Measurements from ENCODE around the gene USP13.

Gene USP13

GRCh38 chr3:179828738-179829137, 175.9 kb downstream of the USP13 start:
- TF ChIP-seq, protein P1, sequence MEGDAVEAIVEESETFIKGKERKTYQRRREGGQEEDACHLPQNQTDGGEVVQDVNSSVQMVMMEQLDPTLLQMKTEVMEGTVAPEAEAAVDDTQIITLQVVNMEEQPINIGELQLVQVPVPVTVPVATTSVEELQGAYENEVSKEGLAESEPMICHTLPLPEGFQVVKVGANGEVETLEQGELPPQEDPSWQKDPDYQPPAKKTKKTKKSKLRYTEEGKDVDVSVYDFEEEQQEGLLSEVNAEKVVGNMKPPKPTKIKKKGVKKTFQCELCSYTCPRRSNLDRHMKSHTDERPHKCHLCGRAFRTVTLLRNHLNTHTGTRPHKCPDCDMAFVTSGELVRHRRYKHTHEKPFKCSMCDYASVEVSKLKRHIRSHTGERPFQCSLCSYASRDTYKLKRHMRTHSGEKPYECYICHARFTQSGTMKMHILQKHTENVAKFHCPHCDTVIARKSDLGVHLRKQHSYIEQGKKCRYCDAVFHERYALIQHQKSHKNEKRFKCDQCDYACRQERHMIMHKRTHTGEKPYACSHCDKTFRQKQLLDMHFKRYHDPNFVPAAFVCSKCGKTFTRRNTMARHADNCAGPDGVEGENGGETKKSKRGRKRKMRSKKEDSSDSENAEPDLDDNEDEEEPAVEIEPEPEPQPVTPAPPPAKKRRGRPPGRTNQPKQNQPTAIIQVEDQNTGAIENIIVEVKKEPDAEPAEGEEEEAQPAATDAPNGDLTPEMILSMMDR (IDR thresholded peaks at IDR 0.05; ENCODE audit: insufficient read depth, low read depth, low read length, missing control alignments) = no peak
- no peak for DNase-seq (ENCODE audit: low read depth)
- no peak overlapping the region for H3K4me3 ChIP-seq (ENCODE audit: low read depth, low read length)

DNA sequence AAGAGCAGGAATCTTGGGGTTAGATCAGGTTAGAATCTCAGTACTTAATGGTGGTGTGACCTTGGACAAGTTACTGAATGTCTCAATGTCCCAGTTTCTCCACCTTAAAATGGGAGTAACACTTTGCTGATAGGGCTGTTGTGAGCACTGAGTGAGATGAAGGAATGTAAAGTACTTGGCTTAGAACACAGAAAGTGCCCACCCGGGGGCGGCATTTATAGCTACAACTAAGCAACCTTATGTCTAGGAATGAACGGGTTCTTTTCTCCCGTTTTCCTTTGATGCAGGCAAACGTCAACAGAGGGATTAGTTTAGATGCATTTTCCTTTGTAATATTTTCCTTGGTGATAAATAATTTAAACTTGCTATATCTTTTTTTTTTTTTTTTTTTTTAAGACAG, 176.6 kb downstream of the USP13 start:
- TF ChIP-seq, protein P1 (IDR thresholded peaks at IDR 0.05; ENCODE audit: insufficient read depth, low read depth, low read length, missing control alignments) = no peak
- DNase-seq (ENCODE audit: low read depth) = no peak
- H3K4me3 ChIP-seq (ENCODE audit: low read depth, low read length) = no peak overlapping the region

- TF ChIP-seq, protein P1 (IDR thresholded peaks at IDR 0.05; ENCODE audit: insufficient read depth, low read depth, low read length, missing control alignments) = no peak
- no peak for DNase-seq (ENCODE audit: low read depth)
- no peak overlapping the region for H3K4me3 ChIP-seq (ENCODE audit: low read depth, low read length)
Measured at GRCh38 chr3:179832333-179832854, 179.6 kb downstream of the USP13 start.

- H3K4me3 ChIP-seq (ENCODE audit: low read depth, low read length) = no peak overlapping the region
- TF ChIP-seq, protein P1 (IDR thresholded peaks at IDR 0.05; ENCODE audit: insufficient read depth, low read depth, low read length, missing control alignments) = no peak
- DNase-seq (ENCODE audit: low read depth) = no peak
Measured at GRCh38 chr3:179833294-179833693, 180.5 kb downstream of the USP13 start.

GRCh38 chr3:179837374-179837773, 184.5 kb downstream of the USP13 start:
- TF ChIP-seq, protein P1 (IDR thresholded peaks at IDR 0.05; ENCODE audit: insufficient read depth, low read depth, low read length, missing control alignments) = no peak
- DNase-seq (ENCODE audit: low read depth) = no peak
- no peak overlapping the region for H3K4me3 ChIP-seq (ENCODE audit: low read depth, low read length)

Data from GM12865 (cell line).